ENCODE results near the gene PGM5.

GRCh38 chr9:68540712-68541535, 184.5 kb downstream of the PGM5 start, which contains the start of gene TMEM252:
- TF ChIP-seq CTCF (IDR thresholded peaks at IDR 0.05): no peak
- no peak for TF ChIP-seq POLR2A (IDR thresholded peaks at IDR 0.05)
